GM18520 (cell line): ENCODE results near the gene COL5A2.

Source experiments
- ATAC-seq: cut with Tn5 transposase; IDR thresholded peaks from one replicate; pipeline ENCODE4 v1.9.1; 2021; ENCODE audit not compliant: unreplicated experiment

Gene COL5A2

DNA sequence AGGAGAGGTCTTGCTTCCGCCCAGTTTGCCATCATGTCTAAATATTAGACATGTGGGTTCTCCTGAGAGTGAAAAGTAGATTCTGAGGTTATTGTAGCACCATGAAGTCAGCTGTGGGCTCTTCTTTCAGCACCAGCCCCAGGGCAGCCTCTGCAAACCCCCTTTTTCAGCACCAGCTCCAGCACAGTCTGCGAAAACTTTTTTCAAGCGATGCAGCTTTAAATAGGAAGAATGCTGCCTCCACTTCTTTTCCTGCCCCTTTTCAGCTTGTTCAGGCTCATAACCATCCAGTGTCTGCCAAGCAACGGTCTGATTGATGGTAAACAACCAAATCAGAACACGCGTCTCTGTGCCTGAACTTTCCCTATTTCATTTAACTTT, at the start of gene COL5A2:
Gene COL5A2 (minus strand): TSS at position 192 of the 381 bp plus-strand sequence. CDS start 157 bp downstream, at position 35.
- ATAC-seq = no peak

DNA sequence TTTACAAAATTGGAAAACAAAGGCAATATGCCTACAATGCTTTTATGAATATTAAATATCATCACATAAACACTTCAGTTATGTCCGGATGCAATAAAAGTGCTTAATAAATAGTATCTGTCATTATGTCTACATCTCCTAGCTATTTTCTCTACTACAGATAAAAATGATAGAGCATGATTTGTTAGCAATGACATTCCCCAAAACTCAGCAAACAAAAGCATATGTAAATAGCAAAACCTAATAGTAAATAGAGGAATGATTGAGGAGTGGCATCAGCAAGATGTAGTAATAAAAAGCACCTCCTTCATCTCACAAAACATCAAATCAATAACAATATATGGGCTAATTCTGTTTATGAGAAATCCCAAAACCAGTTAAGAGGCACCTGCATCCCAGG, 46.5 kb upstream of the COL5A2 start:
- ATAC-seq = no peak

DNA sequence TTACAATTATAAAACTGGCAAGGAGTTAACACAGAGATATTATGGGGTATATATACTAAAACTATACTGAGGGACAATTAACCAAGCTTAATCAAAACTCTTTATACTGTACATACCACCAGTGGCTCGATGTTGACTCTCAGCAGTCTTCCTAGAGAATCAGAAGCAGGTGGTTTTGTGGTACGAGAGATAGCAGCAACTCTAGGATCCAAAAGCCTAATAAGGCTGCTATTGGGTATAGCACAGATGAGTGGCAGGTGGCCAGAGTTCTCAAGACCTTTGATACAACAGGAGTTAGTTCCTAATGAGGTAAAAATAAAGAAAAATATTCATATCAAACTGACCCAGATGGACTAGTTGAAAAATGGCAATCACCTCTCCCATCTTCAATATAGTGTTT, 45.5 kb upstream of the COL5A2 start:
- no peak for ATAC-seq

DNA sequence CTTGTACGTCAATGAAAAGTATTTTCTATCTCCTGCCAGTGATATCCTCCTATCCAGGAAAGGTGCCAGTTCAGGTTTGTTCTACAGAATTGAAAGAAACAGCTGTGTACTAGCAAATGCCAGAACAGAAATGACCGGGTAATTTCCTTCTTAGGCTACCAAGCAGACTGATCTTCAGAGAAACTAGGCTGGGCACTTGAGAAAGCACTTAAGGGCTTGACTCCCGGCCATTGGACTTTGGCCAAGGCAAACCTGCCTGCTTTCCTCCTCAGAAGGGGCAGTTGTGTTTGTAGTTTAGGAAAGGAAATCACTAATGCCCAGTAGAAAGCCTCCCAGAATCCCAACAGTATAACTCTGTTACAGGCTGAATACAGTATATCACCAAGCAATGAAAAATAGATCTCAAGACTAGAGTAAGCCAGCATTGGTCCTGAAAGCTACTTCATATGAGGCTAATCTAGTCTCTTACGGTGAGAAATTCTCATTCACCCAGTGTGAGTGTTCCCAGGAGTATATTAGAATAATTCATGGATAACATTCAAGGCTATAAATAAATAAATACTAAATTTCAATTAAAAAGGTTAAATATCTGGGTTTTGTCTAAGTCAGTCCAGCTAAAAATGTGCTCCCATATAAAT, 43.0 kb upstream of the COL5A2 start:
- no peak for ATAC-seq

DNA sequence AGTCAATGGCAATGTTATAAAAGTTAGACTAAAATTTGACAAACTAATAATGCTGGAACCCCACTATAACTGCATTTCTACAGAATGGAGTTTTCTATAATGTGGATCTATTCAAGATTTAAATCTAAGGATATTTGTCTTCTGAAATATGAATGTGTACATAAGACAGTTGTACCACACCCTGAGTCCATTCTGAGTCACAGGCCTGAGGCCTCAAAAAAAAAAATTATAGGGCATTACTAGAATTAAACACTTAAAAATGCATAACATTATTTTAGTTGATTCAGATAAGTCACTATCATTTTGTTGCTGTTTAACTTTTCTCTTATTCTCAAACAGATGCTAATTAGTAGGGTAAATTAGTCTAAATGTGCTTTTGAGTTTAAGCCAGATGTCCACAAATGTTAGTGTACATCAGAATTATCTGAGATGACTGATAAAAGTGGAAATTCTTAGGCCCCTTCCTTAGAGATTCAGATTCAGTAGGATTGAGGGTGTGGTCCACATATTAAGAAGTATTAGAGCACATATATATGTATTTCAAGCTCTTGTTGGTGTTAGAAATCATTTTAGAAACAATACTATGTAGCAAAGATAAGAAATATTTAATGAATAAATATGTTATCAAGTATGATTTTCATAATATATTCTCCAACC, 42.4 kb upstream of the COL5A2 start:
- ATAC-seq = no peak

DNA sequence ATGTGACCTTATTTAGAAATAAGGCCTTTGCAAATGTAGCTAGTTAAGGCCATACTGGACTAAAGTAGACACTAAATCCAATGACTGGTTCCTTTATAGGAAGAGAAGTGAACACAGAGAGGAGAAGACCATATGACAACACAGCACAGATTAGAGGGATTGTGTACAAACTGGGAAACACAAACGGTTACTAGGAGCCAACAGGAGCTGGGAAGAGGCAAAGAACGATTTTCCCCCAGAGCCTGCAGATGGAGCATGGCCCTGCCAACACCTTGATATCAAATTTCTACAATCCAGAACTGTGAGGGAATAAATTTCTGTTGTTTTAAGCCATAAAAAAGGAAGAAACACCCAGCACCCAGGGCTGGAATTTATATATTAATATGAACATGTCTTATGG, 38.7 kb upstream of the COL5A2 start:
- ATAC-seq = no peak

DNA sequence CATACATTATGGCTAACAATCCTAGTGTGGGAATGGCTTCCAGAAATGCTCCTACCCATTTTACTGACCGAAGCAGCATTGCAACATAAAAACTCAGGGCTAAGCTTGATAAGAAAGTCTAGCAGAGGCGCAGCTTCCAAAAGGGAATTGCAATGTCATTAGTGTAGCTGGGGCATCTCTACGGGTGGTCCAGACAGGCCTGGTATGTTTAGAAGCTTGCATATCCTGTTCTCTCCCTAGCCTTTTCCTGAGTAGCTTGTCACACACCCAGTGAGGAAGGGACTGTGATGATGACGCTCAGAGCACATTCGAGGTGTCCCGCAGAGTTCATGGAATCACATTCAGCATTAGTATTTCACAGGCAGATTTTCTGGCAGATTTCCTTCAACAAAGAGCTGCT, 38.0 kb upstream of the COL5A2 start:
- no peak for ATAC-seq

DNA sequence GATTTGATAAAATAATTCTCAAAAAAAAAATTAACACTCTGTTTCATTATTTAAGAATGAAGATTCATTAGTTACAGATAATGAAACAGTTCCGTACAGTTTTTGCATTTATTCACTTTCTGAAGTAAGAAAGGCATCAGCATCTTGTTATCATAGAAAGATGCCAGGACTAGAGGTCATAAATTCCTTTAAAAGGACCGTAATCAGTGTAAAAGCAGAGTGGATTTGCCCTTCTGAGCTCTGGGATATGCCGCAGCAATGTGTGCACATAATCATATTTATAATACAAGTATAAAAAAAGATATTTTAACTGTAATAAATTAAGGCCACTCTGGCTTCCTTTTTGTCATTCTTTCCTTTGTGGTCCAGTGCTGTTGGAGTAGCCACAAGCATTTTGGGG, 37.5 kb upstream of the COL5A2 start:
- no peak for ATAC-seq

DNA sequence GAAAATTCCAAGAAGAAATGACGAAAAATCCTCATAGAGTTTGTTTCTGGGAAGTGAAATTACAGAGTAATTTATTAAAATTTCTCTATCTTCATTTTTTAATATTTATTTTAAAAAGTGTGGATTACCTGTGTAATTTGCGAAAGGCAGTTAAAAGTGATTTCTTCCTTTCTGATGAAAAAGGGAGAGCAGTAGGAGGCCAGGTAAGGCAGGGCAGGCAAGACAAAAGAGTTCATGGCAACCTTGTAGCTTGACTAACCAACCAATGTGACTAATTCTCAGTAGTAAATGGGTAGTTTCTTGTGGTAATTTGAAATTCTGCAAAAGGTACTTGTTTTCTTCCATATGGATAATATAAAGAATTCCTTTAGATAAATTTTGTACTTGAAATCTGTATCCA, 34.9 kb upstream of the COL5A2 start:
- no peak for ATAC-seq

DNA sequence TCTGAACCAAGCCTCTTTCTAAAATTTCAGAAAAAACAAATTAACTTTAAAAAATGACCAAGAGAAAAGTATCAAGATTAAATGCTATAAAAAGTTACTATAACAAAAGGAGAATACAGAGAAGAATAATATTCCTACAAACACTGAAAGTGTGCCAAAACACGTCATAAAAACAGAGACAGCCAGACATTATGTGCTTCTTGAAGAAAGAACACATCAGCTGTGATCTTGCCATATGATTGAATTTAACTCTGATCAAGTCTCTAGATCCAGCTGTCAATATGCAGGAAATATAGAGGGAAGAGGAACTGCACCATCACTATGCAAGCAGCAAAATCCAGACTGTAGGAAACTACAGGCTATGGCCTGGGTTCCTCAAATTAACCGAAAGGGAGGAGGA, 33.7 kb upstream of the COL5A2 start:
- ATAC-seq = no peak

DNA sequence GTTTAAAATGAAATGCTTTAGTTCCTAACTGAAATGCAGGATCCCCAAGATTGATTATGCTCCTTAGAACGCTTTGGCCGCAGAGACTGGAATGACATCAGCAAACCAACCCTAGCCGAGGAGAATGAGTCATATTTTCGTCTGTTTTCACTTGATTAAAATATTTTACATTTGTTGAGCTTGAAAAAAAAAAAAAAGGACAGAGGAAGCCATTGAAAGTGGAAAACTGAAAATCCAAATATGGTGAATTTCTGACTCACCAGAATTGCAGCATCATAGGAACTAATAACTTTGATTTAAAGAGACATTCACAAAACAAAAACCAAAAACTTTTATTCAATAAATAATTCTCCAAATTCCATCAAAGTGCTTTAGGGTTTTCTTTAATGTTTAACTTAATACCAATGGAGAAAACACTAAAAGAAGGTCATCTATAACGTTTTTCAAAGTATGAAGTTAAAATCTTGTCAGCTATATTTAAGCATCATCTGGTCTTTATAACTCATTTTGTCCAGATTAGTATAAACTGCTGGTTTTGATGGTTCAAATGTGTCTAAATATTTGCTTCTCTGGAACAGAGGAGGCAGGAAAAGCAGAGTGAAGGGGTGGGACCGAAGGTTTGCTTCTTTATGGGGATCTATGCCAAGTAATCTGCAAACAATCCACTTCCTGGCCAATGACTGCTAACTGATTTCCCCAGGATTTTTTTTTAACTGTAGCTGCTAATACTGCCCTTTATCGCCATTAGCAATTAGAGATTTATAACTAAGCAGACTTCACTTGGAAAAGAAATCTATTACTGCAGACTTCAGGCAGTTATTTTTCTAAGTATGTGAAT, 30.9 kb upstream of the COL5A2 start:
- ATAC-seq = no peak

DNA sequence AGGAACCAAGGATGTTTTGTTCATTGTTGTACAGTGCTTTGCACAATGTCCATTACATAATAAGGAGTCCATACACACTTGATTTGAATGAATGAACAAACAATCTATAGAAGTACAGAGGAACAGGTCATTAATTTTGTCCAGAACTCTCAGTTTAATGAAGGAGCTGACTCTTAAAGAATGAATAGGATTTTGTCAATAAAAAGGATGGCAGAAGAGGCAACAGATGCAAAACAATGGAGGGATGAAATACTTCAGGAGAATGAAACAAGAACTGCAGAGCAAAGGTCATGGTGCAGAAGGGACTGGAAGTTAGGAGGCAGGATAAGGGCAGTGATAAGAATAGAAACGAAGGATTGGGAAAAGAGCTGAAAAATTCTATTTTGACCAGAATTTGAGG, 28.7 kb upstream of the COL5A2 start:
- ATAC-seq = no peak

DNA sequence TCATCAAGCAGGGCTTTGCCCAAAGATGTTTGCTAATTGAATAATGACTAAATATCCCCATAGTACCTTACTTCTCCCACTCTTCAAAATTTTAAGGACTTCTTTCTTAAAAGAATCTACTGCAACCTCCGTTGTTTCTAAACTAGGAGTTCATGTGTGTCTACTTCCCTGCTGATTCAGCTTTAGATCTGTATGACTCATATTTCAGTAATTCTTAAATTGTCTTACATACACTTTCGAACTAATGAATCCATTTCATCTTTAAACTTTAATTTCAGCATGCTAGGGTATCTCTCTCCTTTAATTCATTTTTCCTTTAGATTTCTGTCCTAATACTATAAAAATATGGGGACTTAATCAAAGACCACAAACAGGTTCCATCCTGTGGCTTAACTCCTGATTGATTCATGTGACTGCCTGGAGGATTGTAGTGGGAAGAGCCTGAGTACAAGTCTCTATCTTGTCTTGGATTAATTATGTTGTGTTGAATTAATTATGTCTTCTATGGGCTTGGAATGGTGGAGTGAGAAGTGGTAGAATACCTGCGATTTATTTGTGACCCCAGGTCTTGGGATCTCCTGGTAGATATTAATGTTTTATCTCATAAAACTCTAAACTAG, 24.9 kb upstream of the COL5A2 start:
- no peak for ATAC-seq

DNA sequence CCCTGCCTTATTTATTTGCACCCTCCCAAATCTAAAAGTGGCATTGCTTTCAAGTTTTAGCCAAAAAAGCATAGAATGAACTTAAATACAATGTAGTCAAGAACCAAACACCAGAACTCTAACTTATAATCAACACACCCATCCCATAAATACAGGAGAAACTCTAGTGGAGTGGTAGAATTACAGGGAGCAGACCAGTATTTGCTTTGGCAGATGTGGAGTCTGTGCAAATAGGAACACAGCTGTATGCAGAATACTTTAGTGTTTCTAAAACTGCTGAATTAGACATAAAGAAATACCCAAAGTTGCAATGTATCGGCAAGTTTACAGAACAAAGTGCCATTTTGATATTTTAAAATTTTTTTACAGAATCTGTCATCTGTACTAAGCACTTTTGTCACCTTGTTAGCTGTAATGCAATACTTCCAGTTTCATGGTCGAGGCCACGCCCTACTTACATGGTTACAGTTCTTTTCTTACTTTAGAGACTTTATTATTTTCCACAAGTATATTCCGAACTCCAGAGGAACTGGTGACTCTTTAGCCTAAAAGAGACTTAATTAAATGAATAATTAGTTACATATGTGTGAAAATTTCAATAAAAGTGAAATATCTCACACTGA, 23.7 kb upstream of the COL5A2 start:
- ATAC-seq = no peak

DNA sequence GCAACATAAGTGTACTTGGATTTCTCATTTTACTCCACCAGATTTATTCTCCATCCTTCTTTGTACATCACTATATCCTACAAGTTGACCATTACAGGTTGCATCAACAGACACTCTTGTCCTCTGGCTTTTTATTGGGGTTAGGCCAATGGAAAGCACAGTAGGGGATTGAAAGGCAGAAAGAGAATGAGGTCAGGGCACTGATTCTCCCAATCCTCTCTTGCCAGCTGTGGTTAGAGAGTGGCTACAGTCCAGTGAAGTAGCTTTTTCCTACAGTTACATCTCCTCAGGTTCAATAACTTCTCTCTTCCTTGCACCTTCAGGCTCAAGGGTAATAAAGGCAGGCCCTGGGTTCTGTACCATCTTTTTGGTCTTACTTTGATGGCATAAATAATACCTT, 20.2 kb upstream of the COL5A2 start:
- no peak for ATAC-seq

DNA sequence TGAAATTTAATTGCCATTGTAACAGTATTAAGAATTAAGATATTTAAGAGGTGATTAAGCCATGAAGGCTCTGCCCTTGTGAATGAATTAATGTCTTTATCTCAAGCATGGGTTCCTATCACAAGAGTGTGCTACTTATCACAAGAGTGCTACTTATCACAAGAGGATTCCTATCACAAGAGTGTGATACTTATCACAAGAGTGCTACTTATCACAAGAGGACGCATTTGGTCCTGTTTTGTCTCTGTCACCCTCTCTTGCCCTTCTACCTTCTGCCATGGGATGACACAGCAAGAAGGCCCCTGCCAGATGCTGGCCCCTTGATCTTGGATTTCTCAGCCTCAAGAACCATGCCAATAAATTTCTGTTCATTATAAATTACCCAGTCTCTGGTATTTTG, 13.2 kb upstream of the COL5A2 start:
- ATAC-seq = no peak

DNA sequence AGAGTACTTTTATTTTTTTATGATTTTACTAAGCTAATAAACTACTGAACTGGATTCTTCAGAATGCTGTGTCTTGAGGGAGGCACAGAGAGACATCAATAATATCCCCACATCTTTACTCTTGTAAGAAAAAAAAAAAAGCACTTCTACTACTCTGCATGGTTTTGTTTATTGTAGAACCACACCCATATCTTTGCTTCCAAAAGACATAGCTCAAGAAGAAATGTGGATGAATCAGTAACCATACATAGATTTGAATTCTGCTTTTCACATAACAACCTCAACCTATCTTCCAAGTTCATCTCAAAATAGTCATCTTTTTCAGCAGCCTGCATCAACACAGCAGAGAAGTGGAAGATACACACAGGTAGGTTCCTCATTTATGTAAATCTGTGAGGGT, 12.2 kb upstream of the COL5A2 start:
- ATAC-seq = no peak

DNA sequence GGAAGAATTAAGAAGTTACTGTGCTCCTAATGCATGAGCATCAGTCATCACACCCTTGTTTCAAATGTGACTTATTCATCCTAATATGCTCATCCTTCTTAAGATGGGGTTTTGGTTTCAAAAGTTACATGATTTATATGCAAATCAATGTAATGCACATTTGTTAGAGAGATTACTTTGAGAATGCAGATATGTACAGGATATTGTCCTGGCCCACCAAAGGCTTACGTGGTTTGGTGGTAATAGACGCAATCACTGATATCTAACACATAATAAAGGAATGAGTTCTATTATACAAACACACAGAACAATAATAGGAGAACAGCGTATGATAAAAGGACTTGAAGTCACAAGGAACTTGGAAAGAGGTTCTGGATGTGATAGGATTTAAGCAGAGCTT, 11.1 kb upstream of the COL5A2 start:
- no peak for ATAC-seq

DNA sequence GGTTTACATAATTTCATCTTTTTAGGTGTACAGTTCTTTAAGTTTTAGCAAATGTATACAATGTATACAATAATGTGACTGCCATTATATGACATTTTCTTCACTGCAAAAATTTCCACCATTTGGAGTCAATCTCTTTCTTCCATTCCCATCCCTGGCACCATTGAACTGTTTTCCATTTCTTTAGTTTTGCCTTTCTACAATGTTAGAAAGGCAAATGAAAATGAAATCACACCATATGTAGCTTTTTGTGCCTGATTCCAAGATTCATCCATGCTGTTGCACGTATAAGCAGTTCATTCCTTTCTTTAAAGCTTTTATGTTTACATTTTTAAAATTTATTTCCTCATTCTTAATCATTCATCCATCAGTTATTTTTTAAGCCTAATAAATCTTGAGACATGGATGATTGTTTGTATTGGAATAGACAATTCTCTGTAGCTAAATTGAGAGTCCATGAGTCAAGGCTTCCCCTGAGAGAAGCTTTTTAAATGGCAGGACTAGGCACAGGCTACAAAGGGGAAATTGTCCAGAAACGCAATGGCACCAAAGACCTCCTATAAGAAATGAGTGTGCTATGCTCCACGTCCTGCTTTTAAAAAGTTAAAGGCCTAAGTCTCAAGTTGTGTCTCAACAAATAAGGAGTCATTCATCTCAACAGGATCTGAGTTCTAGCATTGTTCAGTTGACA, 8.7 kb upstream of the COL5A2 start:
- no peak for ATAC-seq

DNA sequence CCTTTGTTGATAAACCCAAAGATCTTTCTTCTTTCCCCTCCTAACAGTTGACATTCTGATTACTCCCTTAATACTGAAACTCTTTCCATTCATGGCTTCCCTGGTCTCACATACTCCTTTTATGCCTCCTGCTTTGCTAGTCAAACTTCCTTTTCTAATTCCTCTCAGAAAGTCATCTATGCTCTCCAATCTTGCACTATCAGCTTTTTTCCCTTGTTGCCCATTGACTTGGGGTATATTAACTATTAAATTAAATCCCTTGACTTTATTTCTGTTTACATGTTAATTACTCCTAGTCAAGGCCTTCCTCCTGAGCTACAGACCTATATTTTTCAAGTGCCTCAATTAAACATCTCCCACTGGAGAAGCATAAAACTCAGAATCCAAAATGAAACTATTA, 3.6 kb upstream of the COL5A2 start:
- no peak for ATAC-seq

DNA sequence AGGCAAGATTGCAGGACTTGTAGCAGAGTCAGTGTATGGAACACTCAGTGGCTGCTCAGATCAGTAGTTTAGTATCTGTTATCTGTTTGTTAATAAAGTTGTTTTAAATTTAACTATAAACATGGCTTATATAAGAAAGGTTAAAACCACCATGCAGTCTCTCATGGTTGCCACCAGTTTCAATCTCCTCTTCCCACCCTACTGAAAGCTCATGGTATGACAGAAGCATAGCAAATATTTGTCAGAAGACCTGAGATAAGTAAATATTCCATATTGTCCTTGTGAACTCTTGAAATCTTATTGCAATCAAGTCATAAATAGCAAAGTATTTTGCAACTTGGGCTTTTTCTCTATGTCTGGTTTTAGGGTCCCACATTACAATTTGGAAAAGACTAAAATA, 2.1 kb upstream of the COL5A2 start:
- ATAC-seq = no peak
